SK-N-SH (cell line): ENCODE measurements around the gene ATXN2. TPM values are rescaled to one million over a fixed set of nuclear protein-coding genes. Genes with fewer than 3 reads are reported as not detected.
A peak's percentile ranks its signal among the peaks of the same experiment; 100 is the strongest.

Experiments
- CTCF ChIA-PET: fragments of 300-600, 350-600 bp; formaldehyde crosslinking; extraction: SDS; loops from one replicate; lab custom pipeline; 2021; lab: Yijun Ruan, JAX
- POLR2A ChIA-PET: fragments of 350-600 bp; sonication (Branson Sonifier 250); formaldehyde crosslinking; extraction: SDS; loops from one replicate; lab custom pipeline; 2020; ENCODE audit warnings: antibody characterized with exemption, inconsistent platforms; lab: Yijun Ruan, JAX
- DNase-seq: peaks from one replicate; pipeline ENCODE4 v3.0.0; 2012
- H2AFZ ChIP-seq: fragments of 200-600 bp; sonication (generic); 2 replicates; pipeline ENCODE4 v1.8.1; 2016; ENCODE audit warnings: antibody characterized with exemption, mild to moderate bottlenecking, low read depth
- H3F3A ChIP-seq: fragments of 200-600 bp; sonication (generic); replicated peaks from 2 replicates; pipeline ENCODE3; 2016; ENCODE audit warnings: antibody characterized with exemption, mild to moderate bottlenecking; ENCODE audit not compliant: insufficient read depth
- H3K27ac ChIP-seq, 2 experiments: fragments of 200-500 bp in 1 of 2; fragments of 200-600 bp in 1 of 2; sonication (Bioruptor generic) in 1 of 2; sonication (generic), shearing (Covaris generic) in 1 of 2; 2 replicates each; pipeline versions ENCODE4 v1.5.1 to v1.6.1; 2014 to 2016; ENCODE audit warnings: low read depth in 2 of 2, inconsistent platforms in 1 of 2, low read length in 1 of 2, mild to moderate bottlenecking in 1 of 2, mixed read lengths in 1 of 2
- H3K27me3 ChIP-seq: fragments of 200-600 bp; sonication (generic), shearing (Covaris generic); 2 replicates; pipeline ENCODE4 v1.6.1; 2016; ENCODE audit warnings: mixed run types; ENCODE audit not compliant: insufficient read depth
- H3K36me3 ChIP-seq, 2 experiments: fragments of 200-500 bp in 1 of 2; fragments of 200-600 bp in 1 of 2; sonication (Bioruptor generic) in 1 of 2; sonication (generic) in 1 of 2; replicated peaks in 1 of 2; 2 replicates each; pipeline versions ENCODE3 to v1.5.1; 2014 to 2016; ENCODE audit warnings: low read length in 1 of 2, mild to moderate bottlenecking in 1 of 2; ENCODE audit not compliant: insufficient read depth in 2 of 2, control insufficient read depth in 1 of 2
- H3K4me1 ChIP-seq, 2 experiments: fragments of 200-500 bp in 1 of 2; fragments of 200-600 bp in 1 of 2; sonication (Bioruptor generic) in 1 of 2; sonication (generic), shearing (Covaris generic) in 1 of 2; 2 replicates each; pipeline versions ENCODE4 v1.5.1 to v1.6.1; 2014 to 2016; ENCODE audit warnings: low read depth in 1 of 2, low read length in 1 of 2, mixed run types in 1 of 2; ENCODE audit not compliant: insufficient read depth in 2 of 2, control insufficient read depth in 1 of 2
- H3K4me2 ChIP-seq: fragments of 200-600 bp; sonication (generic), shearing (Covaris generic); 2 replicates; pipeline ENCODE4 v1.6.1; 2017; ENCODE audit warnings: mixed run types
- H3K4me3 ChIP-seq, 2 experiments: fragments of 200-500 bp in 1 of 2; fragments of 200-600 bp in 1 of 2; sonication (Bioruptor generic) in 1 of 2; sonication (generic), shearing (Covaris generic) in 1 of 2; 2 replicates each; pipeline versions ENCODE4 v1.5.1 to v1.8.1; 2014 to 2016; ENCODE audit warnings: low read depth in 2 of 2, inconsistent platforms in 1 of 2, low read length in 1 of 2, mild to moderate bottlenecking in 1 of 2, mixed read lengths in 1 of 2, moderate library complexity in 1 of 2
- H3K79me2 ChIP-seq: fragments of 200-600 bp; sonication (generic); 2 replicates; pipeline ENCODE4 v1.8.1; 2017; ENCODE audit warnings: mild to moderate bottlenecking; ENCODE audit not compliant: insufficient read depth
- H3K9ac ChIP-seq: fragments of 200-600 bp; sonication (generic); 2 replicates; pipeline ENCODE4 v1.6.1; 2017; ENCODE audit warnings: mixed run types
- H3K9me2 ChIP-seq: fragments of 200-600 bp; sonication (generic); 2 replicates; pipeline ENCODE4 v1.6.1; 2017; ENCODE audit warnings: mixed run types
- H3K9me3 ChIP-seq: fragments of 200-600 bp; sonication (generic); 2 replicates; pipeline ENCODE4 v1.6.1; 2017; ENCODE audit warnings: mixed run types, mild to moderate bottlenecking, moderate library complexity
- H4K20me1 ChIP-seq: fragments of 200-600 bp; sonication (generic); 2 replicates; pipeline ENCODE4 v1.6.1; 2017; ENCODE audit warnings: mild to moderate bottlenecking, mixed run types; ENCODE audit not compliant: insufficient read depth
- CHD2 ChIP-seq: fragments of 150-350 bp; IDR thresholded peaks from 2 replicates; pipeline ENCODE4 v1.6.1; 2018; ENCODE audit warnings: low read length; ENCODE audit not compliant: partially characterized antibody
- CTCF ChIP-seq: fragments of 200-600 bp; sonication (generic); IDR thresholded peaks from 2 replicates; pipeline ENCODE4 v1.6.1; 2017; ENCODE audit warnings: antibody characterized with exemption, mild to moderate bottlenecking, moderate library complexity
- ELF1 ChIP-seq: IDR thresholded peaks from 2 replicates; pipeline ENCODE4 v1.4.0; 2012
- EP300 ChIP-seq, 2 experiments: IDR thresholded peaks; 2 replicates each; pipeline versions ENCODE4 v1.4.0 to v1.6.1; 2012; ENCODE audit warnings: borderline replicate concordance in 1 of 2, low read depth in 1 of 2, low read length in 1 of 2
- FOSL2 ChIP-seq: IDR thresholded peaks from 2 replicates; pipeline ENCODE4 v1.4.0; 2012; ENCODE audit warnings: low read depth, mild to moderate bottlenecking, moderate library complexity, borderline replicate concordance
- FOXJ3 ChIP-seq: sonication (generic); formaldehyde crosslinking; IDR thresholded peaks from 2 replicates; pipeline ENCODE4 v1.5.1; 2020; ENCODE audit warnings: mild to moderate bottlenecking, missing genetic modification reagents
- FOXM1 ChIP-seq: IDR thresholded peaks from 2 replicates; pipeline ENCODE4 v1.4.0; 2012; ENCODE audit warnings: low read depth, mild to moderate bottlenecking
- GATA2 ChIP-seq: sonication (generic); formaldehyde crosslinking; IDR thresholded peaks from 2 replicates; pipeline ENCODE4 v1.5.0; 2020; ENCODE audit warnings: mild to moderate bottlenecking, missing genetic modification reagents
- JUND ChIP-seq: IDR thresholded peaks from 2 replicates; pipeline ENCODE4 v1.4.0; 2012
- MEF2A ChIP-seq: IDR thresholded peaks from 2 replicates; pipeline ENCODE4 v1.4.0; 2012; ENCODE audit warnings: low read depth, borderline replicate concordance
- NFIC ChIP-seq: IDR thresholded peaks from 2 replicates; pipeline ENCODE4 v1.4.0; 2012; ENCODE audit warnings: borderline replicate concordance
- RCOR1 ChIP-seq: fragments of 150-350 bp; IDR thresholded peaks from 2 replicates; pipeline ENCODE4 v1.6.1; 2017; ENCODE audit warnings: antibody characterized with exemption, low read length
- RFX5 ChIP-seq: IDR thresholded peaks from 2 replicates; pipeline ENCODE4 v1.6.1; 2012; ENCODE audit warnings: mild to moderate bottlenecking, improper control_type of control experiment, low read length
- SIN3A ChIP-seq: IDR thresholded peaks from 2 replicates; pipeline ENCODE4 v1.6.1; 2012; ENCODE audit warnings: low read depth, mild to moderate bottlenecking, low read length, moderate library complexity, borderline replicate concordance
- TAF1 ChIP-seq: IDR thresholded peaks from 2 replicates; pipeline ENCODE4 v1.6.1; 2012; ENCODE audit warnings: low read depth, mild to moderate bottlenecking, low read length, moderate library complexity, borderline replicate concordance
- TEAD4 ChIP-seq: IDR thresholded peaks from 2 replicates; pipeline ENCODE4 v1.4.0; 2012; ENCODE audit warnings: mild to moderate bottlenecking, borderline replicate concordance; ENCODE audit not compliant: insufficient read depth
- USF1 ChIP-seq: IDR thresholded peaks from 2 replicates; pipeline ENCODE4 v1.4.0; 2012; ENCODE audit warnings: low read depth, borderline replicate concordance
- USF2 ChIP-seq: fragments of 150-350 bp; IDR thresholded peaks from 2 replicates; pipeline ENCODE4 v1.6.1; 2017; ENCODE audit warnings: antibody characterized with exemption, low read length, low read depth, borderline replicate concordance
- WGBS: methylation state at CpG from one replicate; pipeline ENCODE4 v1.1.6; 2017; ENCODE audit warnings: low lambda C conversion rate; 5-methylcytosine and 5-hydroxymethylcytosine counted together
- polyA plus RNA-seq, 3 experiments: library from polyadenylated mRNA; depleted of rRNA; stranded (reverse); fragments of >200 nt; gene quantifications; 2 replicates each; pipeline ENCODE4 v1.2.3, GENCODE V29; 2012
- TF ChIP-seq, protein P1 (sequence below): IDR thresholded peaks from 2 replicates; pipeline ENCODE4 v1.4.0; 2012; ENCODE audit warnings: low read depth, borderline replicate concordance
- TF ChIP-seq, protein P2 (sequence below): fragments of 150-350 bp; IDR thresholded peaks from 2 replicates; pipeline ENCODE4 v1.6.1; 2016; ENCODE audit warnings: mild to moderate bottlenecking, low read depth, low read length

ATXN2 gene
- polyA plus RNA-seq, 1 of the 3 experiments (the other 2 are of a cell fraction), result 35.7 TPM

DNA sequence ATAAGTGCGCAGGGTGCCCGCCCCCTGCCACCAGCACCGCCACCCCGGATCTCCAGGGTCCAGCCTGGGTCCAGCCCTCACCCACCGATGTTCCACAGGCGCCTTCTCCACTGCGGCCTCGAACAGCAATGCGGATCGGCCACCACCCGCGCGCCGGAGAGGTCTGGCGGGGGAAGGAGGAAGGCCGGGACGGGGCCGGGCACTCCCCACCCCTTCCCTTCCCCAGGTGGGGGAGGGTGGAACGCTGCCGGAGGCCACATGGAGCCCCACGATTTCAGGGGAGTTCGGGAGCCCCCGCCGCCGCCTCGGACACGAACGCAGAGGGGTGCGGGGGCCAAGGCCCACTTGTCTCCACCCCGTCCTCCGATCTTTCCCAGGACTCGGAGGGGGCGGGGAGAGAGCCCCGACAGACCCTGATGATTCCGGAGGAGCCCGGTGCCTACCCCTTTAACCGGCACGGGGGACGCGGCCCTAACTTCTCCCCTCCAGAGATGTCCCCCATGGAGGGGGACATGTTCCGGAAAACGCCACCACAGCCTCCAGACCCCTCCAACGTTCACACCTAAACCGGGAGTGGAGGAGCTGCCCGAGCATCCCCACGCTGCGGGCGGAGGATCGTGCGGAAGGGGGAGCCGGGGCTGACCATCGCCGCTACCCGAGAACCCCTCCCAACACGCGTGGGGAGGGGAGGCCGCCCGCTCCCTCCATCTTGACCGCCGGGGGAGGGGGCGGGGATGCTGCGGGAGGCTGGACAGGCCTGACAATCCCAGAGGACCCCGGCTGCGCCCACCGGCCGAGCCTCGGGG, 1.1 kb downstream of the ATXN2 start (continued):
- TF ChIP-seq FOSL2 (no peak), MEF2A (no peak), RFX5 (no peak), EP300 (IDR thresholded peaks at IDR 0.05; ENCODE audit: borderline replicate concordance in 1 of 2, low read depth in 1 of 2, low read length in 1 of 2) (no peak), JUND (no peak), TEAD4 (no peak), ELF1 (no peak), FOXJ3 (CRISPR knock-in tag) (peak; percentile 22; the same call in 1 of the 2 replicates), RCOR1 (no peak)
- TF ChIP-seq, protein P1, sequence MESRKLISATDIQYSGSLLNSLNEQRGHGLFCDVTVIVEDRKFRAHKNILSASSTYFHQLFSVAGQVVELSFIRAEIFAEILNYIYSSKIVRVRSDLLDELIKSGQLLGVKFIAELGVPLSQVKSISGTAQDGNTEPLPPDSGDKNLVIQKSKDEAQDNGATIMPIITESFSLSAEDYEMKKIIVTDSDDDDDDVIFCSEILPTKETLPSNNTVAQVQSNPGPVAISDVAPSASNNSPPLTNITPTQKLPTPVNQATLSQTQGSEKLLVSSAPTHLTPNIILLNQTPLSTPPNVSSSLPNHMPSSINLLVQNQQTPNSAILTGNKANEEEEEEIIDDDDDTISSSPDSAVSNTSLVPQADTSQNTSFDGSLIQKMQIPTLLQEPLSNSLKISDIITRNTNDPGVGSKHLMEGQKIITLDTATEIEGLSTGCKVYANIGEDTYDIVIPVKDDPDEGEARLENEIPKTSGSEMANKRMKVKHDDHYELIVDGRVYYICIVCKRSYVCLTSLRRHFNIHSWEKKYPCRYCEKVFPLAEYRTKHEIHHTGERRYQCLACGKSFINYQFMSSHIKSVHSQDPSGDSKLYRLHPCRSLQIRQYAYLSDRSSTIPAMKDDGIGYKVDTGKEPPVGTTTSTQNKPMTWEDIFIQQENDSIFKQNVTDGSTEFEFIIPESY, result no peak

DNA sequence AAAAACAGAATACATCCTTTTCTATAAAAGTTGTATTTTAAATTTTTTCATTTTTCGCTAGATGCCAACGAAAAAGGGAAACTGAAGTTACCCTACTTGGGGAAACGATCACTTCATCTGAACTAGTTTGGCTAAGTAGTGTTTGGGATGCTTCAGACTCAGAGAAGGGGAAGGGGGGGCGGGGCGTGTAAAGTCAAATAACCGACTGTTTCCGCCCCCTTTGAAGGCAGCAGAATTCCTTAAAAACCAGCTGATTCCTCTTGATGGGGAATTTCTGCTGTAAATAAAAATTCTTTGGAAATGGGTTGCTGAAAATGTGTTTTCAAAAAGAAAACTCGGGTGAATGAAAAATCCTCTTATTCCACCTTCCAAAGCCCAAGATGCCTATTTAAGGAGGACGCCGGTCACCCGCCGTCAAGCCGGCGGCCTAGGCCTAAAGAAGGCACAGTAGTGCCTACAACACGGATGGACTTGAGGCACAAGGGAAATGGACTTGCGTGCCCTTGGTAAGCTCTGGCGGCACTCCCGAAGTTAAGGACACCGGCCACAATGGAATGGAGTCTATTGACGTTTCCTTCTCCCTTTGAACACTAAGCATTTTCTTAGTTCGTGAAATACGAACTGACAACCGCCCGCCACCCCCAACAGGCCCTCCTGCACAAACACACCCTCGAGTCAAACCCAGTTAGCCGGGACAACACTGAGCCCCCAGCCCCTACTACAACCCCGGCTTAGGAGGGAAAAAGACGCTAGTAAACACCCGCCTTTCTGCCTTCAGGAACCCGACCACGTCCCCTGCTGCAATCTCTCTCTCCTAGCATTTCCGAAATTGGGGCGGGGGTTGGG, 1.9 kb downstream of the ATXN2 start:
- H3K36me3 ChIP-seq, result peaks cover 0 to 9% of the 10 kb centered on the region in 2 experiments
- DNase-seq, result peak; percentile 64
- peak overlapping the region; percentile 83 for H3K4me2 ChIP-seq
- 4% methylated on average over 17 of the region's 33 CpGs for WGBS
- H3K9me2 ChIP-seq, result no peaks in the 10 kb centered on the region
- POLR2A ChIA-PET, result interaction anchor here (0.6 kb wide), 1 partner anchor 95 kb away, joined by 3 read pairs; no protein-coding TSS in a partner anchor
- no peaks in the 10 kb centered on the region for H3K27me3 ChIP-seq
- H3K4me3 ChIP-seq, result peak overlapping the region; percentile 81 to 95
- peak overlapping the region; percentile 74 to 98 for H3K27ac ChIP-seq
- H2AFZ ChIP-seq, result no peak overlapping the region
- H4K20me1 ChIP-seq, result peaks cover 61% of the 10 kb centered on the region
- CTCF ChIA-PET, result interaction anchor here (1.0 kb wide), 1 partner anchor 200 kb away, joined by 3 read pairs; no protein-coding TSS in a partner anchor
- peaks cover 8 to 16% of the 10 kb centered on the region in 2 experiments; a peak in 3 of 4 replicates for H3K4me1 ChIP-seq
- H3F3A ChIP-seq, result peaks cover 40% of the 10 kb centered on the region
- H3K9me3 ChIP-seq, result no peaks in the 10 kb centered on the region
- peaks cover 73% of the 10 kb centered on the region for H3K79me2 ChIP-seq
- H3K9ac ChIP-seq, result peak overlapping the region; percentile 93
- TF ChIP-seq CHD2 (no peak), CTCF (no peak), NFIC (no peak), RCOR1 (no peak), USF2 (no peak), RFX5 (no peak; the same call in 1 of the 2 replicates), GATA2 (CRISPR knock-in tag) (no peak), FOXM1 (no peak), TAF1 (peak; percentile 14; the same call in 1 of the 2 replicates), FOXJ3 (CRISPR knock-in tag) (no peak), USF1 (no peak), SIN3A (0 out of 2 replicates have a peak, but pooled peaks have one; percentile 34)
- TF ChIP-seq, protein P2, sequence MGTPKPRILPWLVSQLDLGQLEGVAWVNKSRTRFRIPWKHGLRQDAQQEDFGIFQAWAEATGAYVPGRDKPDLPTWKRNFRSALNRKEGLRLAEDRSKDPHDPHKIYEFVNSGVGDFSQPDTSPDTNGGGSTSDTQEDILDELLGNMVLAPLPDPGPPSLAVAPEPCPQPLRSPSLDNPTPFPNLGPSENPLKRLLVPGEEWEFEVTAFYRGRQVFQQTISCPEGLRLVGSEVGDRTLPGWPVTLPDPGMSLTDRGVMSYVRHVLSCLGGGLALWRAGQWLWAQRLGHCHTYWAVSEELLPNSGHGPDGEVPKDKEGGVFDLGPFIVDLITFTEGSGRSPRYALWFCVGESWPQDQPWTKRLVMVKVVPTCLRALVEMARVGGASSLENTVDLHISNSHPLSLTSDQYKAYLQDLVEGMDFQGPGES, result no peak
